Ramos (cell line): ENCODE results near the gene SELENOI.

ENCODE experiments used
- in situ Hi-C: fragments of 300-500 bp; cut with MboI; formaldehyde crosslinking; loops from one replicate; pipeline ENCODE4 v1.14.3; 2022; ENCODE audit warnings: low sequenced_read_pairs; ENCODE audit not compliant: unreplicated experiment

SELENOI gene

GRCh38 chr2:26442707-26443106 is 96.8 kb downstream of the SELENOI start:
- in situ Hi-C loops: no loop called here

- in situ Hi-C loops: no loop called here
These were observed 98.3 kb downstream of the SELENOI start for GRCh38 chr2:26444236-26444635.
